Right atrium auricular region (tissue), 2 donors: ENCODE measurements around the gene CALCA. TPM values are rescaled to one million over a fixed set of nuclear protein-coding genes. Genes with fewer than 3 reads are reported as not detected.

Experiments used
- DNase-seq: peaks from one replicate; pipeline ENCODE4 v3.0.0-alpha.2; 2019; ENCODE audit warnings: low spot score
- H3K27ac ChIP-seq, 2 donors: fragments of 200-600 bp; sonication (generic); 1 replicate in 1 of 2; 2 replicates in 1 of 2; pipeline ENCODE4 v1.5.1; 2016 to 2019
- H3K27me3 ChIP-seq, 2 donors: fragments of 200-600 bp; sonication (generic); one replicate each; pipeline versions ENCODE4 v1.5.1 to v1.6.0; 2017 to 2019
- H3K36me3 ChIP-seq: fragments of 200-600 bp; sonication (generic); one replicate; pipeline ENCODE4 v1.5.1; 2016
- H3K4me1 ChIP-seq, 2 donors: fragments of 200-600 bp; sonication (generic); one replicate each; pipeline versions ENCODE4 v1.5.1 to v1.6.0; 2017 to 2019
- H3K4me3 ChIP-seq, 2 donors: fragments of 200-600 bp; sonication (generic); 1 replicate in 1 of 2; 2 replicates in 1 of 2; pipeline ENCODE4 v1.5.1; 2017 to 2019; ENCODE audit warnings: mild to moderate bottlenecking in 1 of 2, moderate library complexity in 1 of 2
- H3K9me3 ChIP-seq, 2 donors: fragments of 200-600 bp; sonication (generic); one replicate each; pipeline ENCODE4 v1.5.1; 2019
- total RNA-seq, 2 donors: library from RNA; depleted of rRNA; stranded (reverse); fragments of >200 nt; gene quantifications; one replicate each; pipeline ENCODE4 v1.1.0, GENCODE V29; 2016
- TF ChIP-seq, protein P1 (sequence below), 2 donors: fragments of 200-600 bp; sonication (generic); IDR thresholded peaks; one replicate each; pipeline ENCODE4 v1.5.1; 2019; ENCODE audit warnings: antibody characterized with exemption in 2 of 2

CALCA gene
- total RNA-seq, 2 donors from 2014 or later, result not detected

DNA sequence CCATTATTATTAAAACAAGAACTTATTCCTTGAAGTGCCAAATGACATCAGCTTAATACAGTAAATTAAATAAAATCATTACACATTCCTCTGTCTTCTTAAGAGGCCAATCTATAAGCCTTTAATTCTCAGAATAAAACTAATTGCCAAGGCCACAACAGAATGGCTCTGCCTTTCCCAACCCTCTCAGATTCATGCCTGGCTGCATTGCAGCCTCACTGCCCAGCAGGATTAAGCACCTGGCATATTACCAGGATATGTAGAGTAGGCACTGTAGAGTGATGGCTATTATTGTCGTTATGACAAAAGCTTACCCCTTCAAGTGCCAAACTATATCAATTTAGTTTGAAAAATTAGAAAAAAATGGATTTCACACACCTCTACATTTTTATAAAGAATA is 9.4 kb upstream of the CALCA start:
- Histone ChIP-seq H3K27ac (no peak overlapping the region), H3K9me3 (no peaks in the 10 kb centered on the region), H3K36me3 (no peaks in the 10 kb centered on the region), H3K4me3 (no peak overlapping the region), H3K4me1 (no peaks in the 10 kb centered on the region), H3K27me3 (no peaks in the 10 kb centered on the region)
- no peak for DNase-seq
- TF ChIP-seq, protein P1, sequence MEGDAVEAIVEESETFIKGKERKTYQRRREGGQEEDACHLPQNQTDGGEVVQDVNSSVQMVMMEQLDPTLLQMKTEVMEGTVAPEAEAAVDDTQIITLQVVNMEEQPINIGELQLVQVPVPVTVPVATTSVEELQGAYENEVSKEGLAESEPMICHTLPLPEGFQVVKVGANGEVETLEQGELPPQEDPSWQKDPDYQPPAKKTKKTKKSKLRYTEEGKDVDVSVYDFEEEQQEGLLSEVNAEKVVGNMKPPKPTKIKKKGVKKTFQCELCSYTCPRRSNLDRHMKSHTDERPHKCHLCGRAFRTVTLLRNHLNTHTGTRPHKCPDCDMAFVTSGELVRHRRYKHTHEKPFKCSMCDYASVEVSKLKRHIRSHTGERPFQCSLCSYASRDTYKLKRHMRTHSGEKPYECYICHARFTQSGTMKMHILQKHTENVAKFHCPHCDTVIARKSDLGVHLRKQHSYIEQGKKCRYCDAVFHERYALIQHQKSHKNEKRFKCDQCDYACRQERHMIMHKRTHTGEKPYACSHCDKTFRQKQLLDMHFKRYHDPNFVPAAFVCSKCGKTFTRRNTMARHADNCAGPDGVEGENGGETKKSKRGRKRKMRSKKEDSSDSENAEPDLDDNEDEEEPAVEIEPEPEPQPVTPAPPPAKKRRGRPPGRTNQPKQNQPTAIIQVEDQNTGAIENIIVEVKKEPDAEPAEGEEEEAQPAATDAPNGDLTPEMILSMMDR (IDR thresholded peaks at IDR 0.05), result no peak

DNA sequence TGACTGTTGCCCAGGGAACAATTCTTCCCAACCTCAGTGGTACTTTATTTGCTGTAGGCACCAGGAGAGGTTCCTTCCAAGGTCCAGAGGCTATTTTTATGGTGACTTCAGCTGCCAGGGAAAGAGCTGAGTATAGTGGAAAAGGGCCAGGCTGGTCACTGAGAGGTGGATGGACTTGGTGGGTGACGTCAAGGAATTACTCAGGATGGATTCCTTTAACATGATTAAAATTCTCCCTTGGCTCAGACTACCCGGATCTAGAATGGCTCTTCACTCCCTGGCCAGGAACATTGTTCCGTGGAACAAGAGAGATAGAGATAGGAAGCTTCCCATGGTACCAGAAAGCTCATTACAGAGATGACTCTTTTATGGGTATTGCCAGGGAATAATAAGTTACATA is 8.7 kb upstream of the CALCA start:
- no peak overlapping the region for H3K27ac ChIP-seq
- H3K27me3 ChIP-seq, result peaks cover 2 to 6% of the 10 kb centered on the region in 2 donors
- no peak for DNase-seq
- H3K4me1 ChIP-seq, result no peaks in the 10 kb centered on the region
- H3K4me3 ChIP-seq, result no peak overlapping the region
- no peaks in the 10 kb centered on the region for H3K9me3 ChIP-seq
- TF ChIP-seq, protein P1 (IDR thresholded peaks at IDR 0.05), result no peak
- H3K36me3 ChIP-seq, result no peaks in the 10 kb centered on the region

DNA sequence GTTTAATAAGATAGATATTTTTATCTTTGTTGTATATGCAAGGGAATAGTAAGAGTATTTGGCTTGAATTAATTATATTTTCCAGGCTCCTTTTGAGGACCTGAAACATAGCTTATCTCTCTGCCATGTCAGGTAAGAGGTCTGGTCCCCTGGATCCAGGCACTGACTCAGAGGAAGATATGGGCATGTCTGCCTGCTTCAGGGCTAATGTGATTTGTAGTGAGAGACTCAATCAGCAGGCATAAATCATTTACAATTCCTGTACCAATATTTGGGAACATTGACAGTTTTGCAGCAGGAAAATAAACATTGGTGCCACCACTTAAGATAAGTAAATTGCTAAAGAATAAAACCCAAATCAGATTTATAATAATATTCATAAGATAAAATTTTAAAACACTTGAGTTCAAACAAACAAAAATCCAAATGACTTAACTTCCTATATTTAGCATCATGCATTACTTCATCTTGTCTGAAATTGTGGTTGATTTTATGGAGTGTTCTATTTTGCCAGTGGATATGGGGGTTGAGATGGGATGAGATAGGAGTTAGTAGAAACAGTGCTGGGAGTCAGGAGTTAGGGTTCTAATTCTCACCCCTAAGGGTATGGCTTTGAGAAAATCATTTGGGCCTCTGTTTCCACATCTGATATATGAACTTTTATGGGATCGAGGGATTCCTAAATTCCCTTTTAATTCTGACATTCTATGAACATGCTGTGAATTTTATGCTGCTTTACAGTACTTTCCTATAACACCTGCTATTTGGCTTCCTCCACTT is 5.1 kb upstream of the CALCA start:
- Histone ChIP-seq H3K4me3 (no peak overlapping the region), H3K4me1 (peaks cover 0 to 29% of the 10 kb centered on the region in 2 donors), H3K27me3 (peaks cover 17 to 29% of the 10 kb centered on the region in 2 donors), H3K36me3 (no peaks in the 10 kb centered on the region), H3K9me3 (no peaks in the 10 kb centered on the region), H3K27ac (no peak overlapping the region)
- no peak for DNase-seq
- TF ChIP-seq, protein P1 (IDR thresholded peaks at IDR 0.05), result no peak

DNA sequence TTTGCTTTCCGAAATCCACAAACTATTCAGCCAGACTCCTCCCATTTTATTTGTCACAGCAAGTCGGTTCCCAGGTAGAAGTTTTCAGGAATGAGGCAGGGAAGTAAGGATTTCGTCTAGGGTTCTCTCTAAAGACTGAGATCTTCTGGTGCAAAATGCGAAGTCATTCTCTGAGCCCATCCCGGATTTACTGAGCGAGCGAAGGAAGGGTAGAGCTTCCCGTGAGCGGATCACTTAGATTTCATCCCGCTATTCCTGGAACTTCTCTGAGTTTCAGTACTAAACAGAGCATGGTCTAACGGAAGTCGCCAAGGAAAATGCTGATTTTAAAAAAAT is 3.1 kb upstream of the CALCA start:
- DNase-seq, result no peak
- Histone ChIP-seq H3K36me3 (no peaks in the 10 kb centered on the region), H3K4me3 (peak overlapping the region in 1 of 2 donors; percentile 39), H3K27ac (no peak overlapping the region), H3K4me1 (peaks cover 0 to 41% of the 10 kb centered on the region in 2 donors), H3K9me3 (no peaks in the 10 kb centered on the region), H3K27me3 (peaks cover 22 to 35% of the 10 kb centered on the region in 2 donors)
- TF ChIP-seq, protein P1 (IDR thresholded peaks at IDR 0.05), result no peak

DNA sequence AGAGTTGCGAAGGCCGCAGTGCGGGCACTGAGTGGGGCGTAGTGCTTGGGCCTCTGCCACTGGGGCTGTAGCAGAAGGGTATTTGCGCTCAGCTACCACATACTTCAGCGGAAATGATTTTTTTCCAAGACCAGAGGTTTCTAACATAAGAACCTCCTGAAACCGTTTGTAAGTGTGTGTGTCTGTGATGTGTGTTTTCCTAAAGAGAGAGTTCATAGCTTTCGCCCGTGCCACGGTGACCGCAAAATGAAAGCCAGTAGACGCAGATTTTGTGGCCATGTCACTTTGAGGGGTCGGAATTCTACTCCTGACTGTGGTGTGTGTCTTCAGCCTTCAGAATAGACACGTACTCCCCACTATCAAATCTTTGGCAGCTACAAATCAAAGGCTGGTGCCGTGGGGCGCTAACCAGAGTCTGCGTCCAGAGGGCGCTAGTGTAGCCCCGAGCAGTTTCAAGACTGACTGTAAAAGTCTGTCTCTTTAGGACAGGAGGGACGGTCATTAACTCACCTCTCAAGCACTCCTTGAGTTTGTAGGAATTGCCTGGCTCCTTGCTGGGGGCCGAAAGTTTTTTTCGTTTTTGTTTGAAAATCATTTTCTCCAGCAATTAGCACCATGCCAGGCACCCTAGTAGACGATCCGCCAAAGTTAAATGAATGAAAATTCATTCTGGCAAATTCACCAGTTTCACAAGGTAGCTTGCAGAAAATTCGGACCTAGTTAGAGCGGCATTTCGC is 2.5 kb upstream of the CALCA start:
- Histone ChIP-seq H3K9me3 (no peaks in the 10 kb centered on the region), H3K4me3 (peak overlapping the region in 1 of 2 donors; percentile 39), H3K36me3 (no peaks in the 10 kb centered on the region), H3K4me1 (peaks cover 0 to 41% of the 10 kb centered on the region in 2 donors), H3K27ac (no peak overlapping the region), H3K27me3 (peaks cover 22 to 35% of the 10 kb centered on the region in 2 donors)
- peak; percentile 65 for DNase-seq
- TF ChIP-seq, protein P1 (IDR thresholded peaks at IDR 0.05), result peak; percentile 33 to 63
